ENCODE data around the gene CCDC201. TPM values are rescaled to one million over a fixed set of nuclear protein-coding genes. Genes with fewer than 3 reads are reported as not detected.

CCDC201 gene
- polyA plus RNA-seq, 2 of the 4 experiments (the other 2 are of a cell fraction): 0.03 TPM; not detected in 1

DNA sequence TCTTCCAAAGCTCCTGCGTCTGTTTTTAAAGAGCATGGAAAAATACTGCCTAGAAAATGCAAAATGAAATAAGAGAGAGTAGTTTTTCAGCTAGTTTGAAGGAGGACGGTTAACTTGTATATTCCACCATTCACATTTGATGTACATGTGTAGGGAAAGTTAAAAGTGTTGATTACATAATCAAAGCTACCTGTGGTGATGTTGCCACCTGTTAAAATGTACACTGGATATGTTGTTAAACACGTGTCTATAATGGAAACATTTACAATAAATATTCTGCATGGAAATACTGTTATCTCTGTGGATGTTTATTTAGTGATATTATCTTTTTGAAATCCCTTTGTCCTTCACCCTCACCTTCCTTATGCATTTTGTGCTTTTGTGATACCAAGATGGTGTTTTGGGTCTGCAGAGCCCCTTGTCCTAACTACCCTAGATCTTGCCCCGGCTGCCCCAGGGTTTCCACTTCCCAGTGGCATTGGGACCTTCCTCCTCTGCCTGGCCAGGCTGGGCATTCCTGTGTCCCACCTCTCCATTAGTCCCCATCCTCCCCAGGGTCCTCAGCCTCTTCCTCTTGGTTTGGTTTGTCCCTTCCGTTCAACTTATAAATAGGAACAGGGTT, 20.6 kb upstream of the CCDC201 start:
- FAIRE-seq (no peak), ATAC-seq (no peak), DNase-seq (ENCODE audit: low read depth in 1 of 2, low spot score in 1 of 2) (no peak)
- TF ChIP-seq RARB (CRISPR knock-in tag; IDR thresholded peaks at IDR 0.05) (no peak), KDM5A (IDR thresholded peaks at IDR 0.05) (no peak), HOXB13 (CRISPR knock-in tag; IDR thresholded peaks at IDR 0.05; ENCODE audit: low read depth) (no peak), SREBF2 (IDR thresholded peaks at IDR 0.05) (no peak), NPAS2 (CRISPR knock-in tag; IDR thresholded peaks at IDR 0.05; ENCODE audit: borderline replicate concordance) (no peak), POLR2AphosphoS2 (conservative IDR thresholded peaks at IDR 0.05; ENCODE audit: low read length) (no peak), HOXB5 (CRISPR knock-in tag; IDR thresholded peaks at IDR 0.05) (no peak), ZC3H11A (IDR thresholded peaks at IDR 0.05) (no peak), ESRRA (IDR thresholded peaks at IDR 0.05; ENCODE audit: borderline replicate concordance, low read length) (no peak), CHD2 (IDR thresholded peaks at IDR 0.05; ENCODE audit: low read length, partially characterized antibody) (no peak), ZNF302 (CRISPR knock-in tag; IDR thresholded peaks at IDR 0.05) (no peak), FOXS1 (CRISPR knock-in tag; IDR thresholded peaks at IDR 0.05) (no peak), ZFP36 (IDR thresholded peaks at IDR 0.05; ENCODE audit: borderline replicate concordance, partially characterized antibody) (no peak), TP53 (CRISPR knock-in tag; IDR thresholded peaks at IDR 0.05) (no peak), MAFK (IDR thresholded peaks at IDR 0.05; ENCODE audit: partially characterized antibody) (no peak)
- TF ChIP-seq, protein P1, sequence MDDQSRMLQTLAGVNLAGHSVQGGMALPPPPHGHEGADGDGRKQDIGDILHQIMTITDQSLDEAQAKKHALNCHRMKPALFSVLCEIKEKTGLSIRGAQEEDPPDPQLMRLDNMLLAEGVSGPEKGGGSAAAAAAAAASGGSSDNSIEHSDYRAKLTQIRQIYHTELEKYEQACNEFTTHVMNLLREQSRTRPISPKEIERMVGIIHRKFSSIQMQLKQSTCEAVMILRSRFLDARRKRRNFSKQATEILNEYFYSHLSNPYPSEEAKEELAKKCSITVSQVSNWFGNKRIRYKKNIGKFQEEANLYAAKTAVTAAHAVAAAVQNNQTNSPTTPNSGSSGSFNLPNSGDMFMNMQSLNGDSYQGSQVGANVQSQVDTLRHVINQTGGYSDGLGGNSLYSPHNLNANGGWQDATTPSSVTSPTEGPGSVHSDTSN (IDR thresholded peaks at IDR 0.05): no peak
- TF ChIP-seq, protein P2, sequence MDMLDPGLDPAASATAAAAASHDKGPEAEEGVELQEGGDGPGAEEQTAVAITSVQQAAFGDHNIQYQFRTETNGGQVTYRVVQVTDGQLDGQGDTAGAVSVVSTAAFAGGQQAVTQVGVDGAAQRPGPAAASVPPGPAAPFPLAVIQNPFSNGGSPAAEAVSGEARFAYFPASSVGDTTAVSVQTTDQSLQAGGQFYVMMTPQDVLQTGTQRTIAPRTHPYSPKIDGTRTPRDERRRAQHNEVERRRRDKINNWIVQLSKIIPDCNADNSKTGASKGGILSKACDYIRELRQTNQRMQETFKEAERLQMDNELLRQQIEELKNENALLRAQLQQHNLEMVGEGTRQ (IDR thresholded peaks at IDR 0.05): no peak
- TF ChIP-seq, protein P3, sequence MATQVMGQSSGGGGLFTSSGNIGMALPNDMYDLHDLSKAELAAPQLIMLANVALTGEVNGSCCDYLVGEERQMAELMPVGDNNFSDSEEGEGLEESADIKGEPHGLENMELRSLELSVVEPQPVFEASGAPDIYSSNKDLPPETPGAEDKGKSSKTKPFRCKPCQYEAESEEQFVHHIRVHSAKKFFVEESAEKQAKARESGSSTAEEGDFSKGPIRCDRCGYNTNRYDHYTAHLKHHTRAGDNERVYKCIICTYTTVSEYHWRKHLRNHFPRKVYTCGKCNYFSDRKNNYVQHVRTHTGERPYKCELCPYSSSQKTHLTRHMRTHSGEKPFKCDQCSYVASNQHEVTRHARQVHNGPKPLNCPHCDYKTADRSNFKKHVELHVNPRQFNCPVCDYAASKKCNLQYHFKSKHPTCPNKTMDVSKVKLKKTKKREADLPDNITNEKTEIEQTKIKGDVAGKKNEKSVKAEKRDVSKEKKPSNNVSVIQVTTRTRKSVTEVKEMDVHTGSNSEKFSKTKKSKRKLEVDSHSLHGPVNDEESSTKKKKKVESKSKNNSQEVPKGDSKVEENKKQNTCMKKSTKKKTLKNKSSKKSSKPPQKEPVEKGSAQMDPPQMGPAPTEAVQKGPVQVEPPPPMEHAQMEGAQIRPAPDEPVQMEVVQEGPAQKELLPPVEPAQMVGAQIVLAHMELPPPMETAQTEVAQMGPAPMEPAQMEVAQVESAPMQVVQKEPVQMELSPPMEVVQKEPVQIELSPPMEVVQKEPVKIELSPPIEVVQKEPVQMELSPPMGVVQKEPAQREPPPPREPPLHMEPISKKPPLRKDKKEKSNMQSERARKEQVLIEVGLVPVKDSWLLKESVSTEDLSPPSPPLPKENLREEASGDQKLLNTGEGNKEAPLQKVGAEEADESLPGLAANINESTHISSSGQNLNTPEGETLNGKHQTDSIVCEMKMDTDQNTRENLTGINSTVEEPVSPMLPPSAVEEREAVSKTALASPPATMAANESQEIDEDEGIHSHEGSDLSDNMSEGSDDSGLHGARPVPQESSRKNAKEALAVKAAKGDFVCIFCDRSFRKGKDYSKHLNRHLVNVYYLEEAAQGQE (IDR thresholded peaks at IDR 0.05): no peak
- Histone ChIP-seq H3K27ac (no peak overlapping the region), H3K4me2 (no peak overlapping the region), H3K4me3 (no peak overlapping the region), H3K9me3 (no peaks in the 10 kb centered on the region), H3K4me1 (peaks cover 5% of the 10 kb centered on the region; the same call in 2 of the 3 replicates)
- 62% methylated on average over 5 of the region's 5 CpGs for WGBS (ENCODE audit: missing lambda C conversion rate)
- CTCF ChIA-PET: interaction anchor here (1.5 to 3.1 kb wide), 4 partner anchors 22 to 1195 kb away, joined by 3 to 18 read pairs (median 11); no protein-coding TSS in a partner anchor
- POLR2A ChIA-PET: no interaction called here

DNA sequence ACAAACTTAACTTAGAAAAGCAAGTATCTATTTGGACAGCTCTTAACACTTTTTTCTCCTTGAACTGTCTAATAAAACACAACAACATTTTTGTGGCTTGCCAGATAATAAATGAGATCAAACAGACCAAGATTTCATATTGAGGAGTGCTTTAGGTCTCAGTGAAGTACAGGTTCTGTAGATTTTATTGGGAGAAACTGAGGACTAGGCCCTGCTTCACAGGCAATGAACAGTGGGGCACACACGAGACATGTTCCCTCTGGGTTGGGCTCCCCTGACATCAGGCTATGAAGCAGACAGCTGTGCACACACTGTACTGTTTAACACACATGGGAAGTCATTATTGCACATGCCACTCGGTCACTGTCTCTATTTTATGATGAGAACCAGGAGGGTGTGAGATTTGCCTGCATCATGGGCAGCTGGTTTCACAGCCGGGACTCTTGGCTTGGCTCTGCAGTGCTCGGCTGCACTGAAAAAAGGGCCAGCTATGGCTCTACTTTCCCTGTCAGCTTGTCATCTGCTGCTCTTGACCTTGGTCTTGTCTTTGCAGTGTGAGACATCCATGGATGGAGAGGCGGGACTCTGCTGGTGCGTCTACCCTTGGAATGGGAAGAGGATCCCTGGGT, 19.6 kb upstream of the CCDC201 start:
- FAIRE-seq: no peak
- ChIA-PET CTCF (interaction anchor here (0.9 to 3.1 kb wide), 7 partner anchors 8 to 1289 kb away, joined by 3 to 18 read pairs (median 3); no protein-coding TSS in a partner anchor), POLR2A (no interaction called here)
- ATAC-seq: no peak
- Histone ChIP-seq H3K4me1 (peaks cover 12% of the 10 kb centered on the region), H3K4me2 (no peak overlapping the region), H3K27ac (no peak overlapping the region), H3K4me3 (no peak overlapping the region), H3K9me3 (no peaks in the 10 kb centered on the region)
- DNase-seq (ENCODE audit: low read depth in 1 of 2, low spot score in 1 of 2): no peak
- WGBS (ENCODE audit: missing lambda C conversion rate): 77% methylated on average over 6 of the region's 6 CpGs
- TF ChIP-seq, protein P4, sequence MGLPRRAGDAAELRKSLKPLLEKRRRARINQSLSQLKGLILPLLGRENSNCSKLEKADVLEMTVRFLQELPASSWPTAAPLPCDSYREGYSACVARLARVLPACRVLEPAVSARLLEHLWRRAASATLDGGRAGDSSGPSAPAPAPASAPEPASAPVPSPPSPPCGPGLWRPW (IDR thresholded peaks at IDR 0.05): no peak
- TF ChIP-seq, protein P5, sequence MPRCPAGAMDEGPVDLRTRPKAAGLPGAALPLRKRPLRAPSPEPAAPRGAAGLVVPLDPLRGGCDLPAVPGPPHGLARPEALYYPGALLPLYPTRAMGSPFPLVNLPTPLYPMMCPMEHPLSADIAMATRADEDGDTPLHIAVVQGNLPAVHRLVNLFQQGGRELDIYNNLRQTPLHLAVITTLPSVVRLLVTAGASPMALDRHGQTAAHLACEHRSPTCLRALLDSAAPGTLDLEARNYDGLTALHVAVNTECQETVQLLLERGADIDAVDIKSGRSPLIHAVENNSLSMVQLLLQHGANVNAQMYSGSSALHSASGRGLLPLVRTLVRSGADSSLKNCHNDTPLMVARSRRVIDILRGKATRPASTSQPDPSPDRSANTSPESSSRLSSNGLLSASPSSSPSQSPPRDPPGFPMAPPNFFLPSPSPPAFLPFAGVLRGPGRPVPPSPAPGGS (IDR thresholded peaks at IDR 0.05): no peak
- TF ChIP-seq, protein P1 (IDR thresholded peaks at IDR 0.05): no peak
- TF ChIP-seq NR3C1 (IDR thresholded peaks at IDR 0.05) (no peak), SREBF2 (IDR thresholded peaks at IDR 0.05) (no peak), HOXA7 (CRISPR knock-in tag; IDR thresholded peaks at IDR 0.05) (no peak)
- TF ChIP-seq, protein P6, sequence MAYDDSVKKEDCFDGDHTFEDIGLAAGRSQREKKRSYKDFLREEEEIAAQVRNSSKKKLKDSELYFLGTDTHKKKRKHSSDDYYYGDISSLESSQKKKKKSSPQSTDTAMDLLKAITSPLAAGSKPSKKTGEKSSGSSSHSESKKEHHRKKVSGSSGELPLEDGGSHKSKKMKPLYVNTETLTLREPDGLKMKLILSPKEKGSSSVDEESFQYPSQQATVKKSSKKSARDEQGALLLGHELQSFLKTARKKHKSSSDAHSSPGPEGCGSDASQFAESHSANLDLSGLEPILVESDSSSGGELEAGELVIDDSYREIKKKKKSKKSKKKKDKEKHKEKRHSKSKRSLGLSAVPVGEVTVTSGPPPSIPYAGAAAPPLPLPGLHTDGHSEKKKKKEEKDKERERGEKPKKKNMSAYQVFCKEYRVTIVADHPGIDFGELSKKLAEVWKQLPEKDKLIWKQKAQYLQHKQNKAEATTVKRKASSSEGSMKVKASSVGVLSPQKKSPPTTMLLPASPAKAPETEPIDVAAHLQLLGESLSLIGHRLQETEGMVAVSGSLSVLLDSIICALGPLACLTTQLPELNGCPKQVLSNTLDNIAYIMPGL (CRISPR knock-in tag; IDR thresholded peaks at IDR 0.05; ENCODE audit: borderline replicate concordance): no peak

Data from A549 (cell line).